ENCODE results near the gene JAG2.

DNA sequence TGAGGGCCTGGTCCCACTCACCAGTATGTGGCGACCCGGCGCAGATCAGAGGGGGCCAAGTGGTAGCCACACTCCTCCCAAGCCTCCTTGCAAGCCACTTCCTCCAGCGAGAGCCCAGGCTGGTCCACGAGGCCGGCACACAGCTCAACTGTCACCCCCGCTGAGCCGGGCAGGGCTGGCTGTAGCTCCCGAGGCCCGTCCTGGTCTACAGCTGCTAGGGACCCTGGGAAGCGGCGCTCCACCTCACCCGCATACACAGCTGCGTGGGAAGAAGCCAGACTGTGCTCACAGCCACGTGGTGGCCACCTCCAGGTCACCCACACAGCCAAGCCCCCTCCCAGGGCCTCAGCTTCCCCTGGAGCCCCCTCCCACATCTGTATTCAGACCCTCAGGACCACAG is 7.9 kb upstream of the JAG2 start:
- TF ChIP-seq RAD21 (IDR thresholded peaks at IDR 0.05; ENCODE audit: low read length) (no peak), FOS (IDR thresholded peaks at IDR 0.05; ENCODE audit: low read depth, low read length) (no peak), CHD1 (IDR thresholded peaks at IDR 0.05; ENCODE audit: low read depth, low read length) (no peak), CEBPB (IDR thresholded peaks at IDR 0.05; ENCODE audit: low read depth, low read length) (no peak)
- TF ChIP-seq, protein P1, sequence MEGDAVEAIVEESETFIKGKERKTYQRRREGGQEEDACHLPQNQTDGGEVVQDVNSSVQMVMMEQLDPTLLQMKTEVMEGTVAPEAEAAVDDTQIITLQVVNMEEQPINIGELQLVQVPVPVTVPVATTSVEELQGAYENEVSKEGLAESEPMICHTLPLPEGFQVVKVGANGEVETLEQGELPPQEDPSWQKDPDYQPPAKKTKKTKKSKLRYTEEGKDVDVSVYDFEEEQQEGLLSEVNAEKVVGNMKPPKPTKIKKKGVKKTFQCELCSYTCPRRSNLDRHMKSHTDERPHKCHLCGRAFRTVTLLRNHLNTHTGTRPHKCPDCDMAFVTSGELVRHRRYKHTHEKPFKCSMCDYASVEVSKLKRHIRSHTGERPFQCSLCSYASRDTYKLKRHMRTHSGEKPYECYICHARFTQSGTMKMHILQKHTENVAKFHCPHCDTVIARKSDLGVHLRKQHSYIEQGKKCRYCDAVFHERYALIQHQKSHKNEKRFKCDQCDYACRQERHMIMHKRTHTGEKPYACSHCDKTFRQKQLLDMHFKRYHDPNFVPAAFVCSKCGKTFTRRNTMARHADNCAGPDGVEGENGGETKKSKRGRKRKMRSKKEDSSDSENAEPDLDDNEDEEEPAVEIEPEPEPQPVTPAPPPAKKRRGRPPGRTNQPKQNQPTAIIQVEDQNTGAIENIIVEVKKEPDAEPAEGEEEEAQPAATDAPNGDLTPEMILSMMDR (conservative IDR thresholded peaks at IDR 0.05; ENCODE audit: low read depth, low read length): no peak
- TF ChIP-seq, protein P2, sequence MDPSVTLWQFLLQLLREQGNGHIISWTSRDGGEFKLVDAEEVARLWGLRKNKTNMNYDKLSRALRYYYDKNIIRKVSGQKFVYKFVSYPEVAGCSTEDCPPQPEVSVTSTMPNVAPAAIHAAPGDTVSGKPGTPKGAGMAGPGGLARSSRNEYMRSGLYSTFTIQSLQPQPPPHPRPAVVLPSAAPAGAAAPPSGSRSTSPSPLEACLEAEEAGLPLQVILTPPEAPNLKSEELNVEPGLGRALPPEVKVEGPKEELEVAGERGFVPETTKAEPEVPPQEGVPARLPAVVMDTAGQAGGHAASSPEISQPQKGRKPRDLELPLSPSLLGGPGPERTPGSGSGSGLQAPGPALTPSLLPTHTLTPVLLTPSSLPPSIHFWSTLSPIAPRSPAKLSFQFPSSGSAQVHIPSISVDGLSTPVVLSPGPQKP (IDR thresholded peaks at IDR 0.05; ENCODE audit: borderline replicate concordance, low read depth, low read length): no peak

All from IMR-90 (cell line).